ENCODE data around the gene ZNF436. TPM values are rescaled to one million over a fixed set of nuclear protein-coding genes. Genes with fewer than 3 reads are reported as not detected.

The ZNF436 gene
- 10.1 and 13.5 TPM in 2 replicates for total RNA-seq

DNA sequence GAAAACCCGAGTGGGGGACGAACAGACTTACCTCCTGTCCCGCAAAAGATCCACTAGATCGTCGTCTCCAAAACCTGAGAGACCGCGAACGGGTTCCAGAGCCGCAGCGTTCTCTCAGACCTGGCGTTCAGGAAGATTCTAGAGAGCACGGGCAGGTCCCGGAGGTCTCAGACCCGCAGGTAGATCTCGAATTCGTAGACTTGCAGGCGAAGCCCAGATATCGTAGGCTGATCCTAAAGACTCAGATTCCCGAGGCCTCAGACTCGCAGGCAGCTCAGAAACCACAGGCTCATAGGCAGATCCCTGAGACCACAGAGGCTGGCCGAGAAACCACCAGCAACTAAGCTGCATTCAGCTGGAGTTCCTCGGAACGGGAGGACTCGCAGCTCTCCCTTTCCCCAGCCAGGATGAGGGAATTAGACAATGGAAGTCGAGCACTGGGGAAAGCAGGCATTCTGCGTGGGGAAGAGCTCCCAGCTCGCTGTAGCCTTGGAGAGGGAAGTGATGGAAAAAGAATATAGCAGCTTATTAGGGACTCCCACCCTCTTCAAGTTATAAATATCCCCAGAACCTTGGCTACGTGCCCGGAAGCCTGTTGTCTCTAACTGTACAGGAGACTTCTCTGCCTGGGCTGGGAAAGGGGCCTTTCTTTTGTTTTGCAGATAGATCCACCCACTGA is at the start of gene ZNF436:
Gene ZNF436 (minus strand): TSS at position 502 of the 679 bp plus-strand sequence. CDS start 1,831 bp downstream, outside the sequence.

DNA sequence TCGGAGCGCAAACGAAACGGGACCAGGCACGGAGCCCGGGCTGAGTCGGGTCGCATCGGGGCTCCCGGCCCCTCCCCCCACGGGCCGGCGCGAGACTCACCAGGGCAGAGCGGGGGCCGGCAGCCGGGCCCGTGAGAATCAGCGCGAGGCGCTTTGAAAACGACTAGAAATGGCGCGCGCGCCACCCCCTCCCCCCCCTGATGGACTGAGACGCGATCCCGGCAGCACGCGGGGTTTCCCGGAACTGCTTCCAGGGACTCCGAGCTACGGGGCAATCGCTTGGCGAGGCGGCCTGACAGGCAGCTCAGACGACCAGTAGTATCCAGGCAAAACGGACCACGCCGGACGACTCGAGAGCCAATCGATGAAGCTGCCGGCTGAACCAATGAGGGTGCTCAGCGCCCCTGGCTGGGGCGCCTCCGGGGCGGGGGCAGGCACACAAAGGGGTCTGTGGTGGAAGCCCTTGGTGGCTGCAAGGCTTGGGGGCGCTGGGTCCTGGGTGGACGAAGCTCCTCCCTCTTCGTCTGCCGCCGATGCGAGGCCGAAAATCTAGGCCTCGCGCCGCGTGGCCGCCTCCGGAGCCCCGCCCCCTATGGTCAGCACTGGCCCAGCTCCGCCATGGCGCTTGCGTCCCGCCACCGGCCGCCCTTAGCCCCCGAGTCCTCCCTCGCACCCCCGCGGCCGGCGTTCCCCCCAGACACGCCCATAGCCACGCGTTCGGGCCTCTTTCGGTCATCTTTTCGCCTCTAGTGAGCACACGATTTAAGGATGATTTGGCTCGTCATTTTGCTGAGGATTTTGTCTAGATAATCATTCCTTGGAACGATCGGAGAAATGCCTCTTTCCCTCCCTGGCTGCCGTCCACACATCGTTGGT is 25.3 kb downstream of the ZNF436 start, which contains the start of gene HNRNPR:
Gene HNRNPR (minus strand): TSS at position 174 of the 876 bp plus-strand sequence. CDS start 3,276 bp downstream, outside the sequence.

Other genes with a start within 250 kb of the ZNF436 start
- gene LUZP1, start 201.0 kb downstream of the ZNF436 start, total RNA-seq = 37.9 and 80.0 TPM in 2 replicates
- gene HTR1D, start 152.3 kb downstream of the ZNF436 start, total RNA-seq = 1.1 and 4.0 TPM in 2 replicates
- gene HNRNPR, start 25.6 kb downstream of the ZNF436 start, total RNA-seq = 72.9 and 92.8 TPM in 2 replicates
- gene TCEA3, start 54.9 kb upstream of the ZNF436 start, total RNA-seq = 6.4 and 25.4 TPM in 2 replicates
- gene ASAP3, start 114.3 kb upstream of the ZNF436 start, total RNA-seq = 16.6 and 36.1 TPM in 2 replicates
- gene E2F2, start 161.4 kb upstream of the ZNF436 start, total RNA-seq = under 0.01 and 2.7 TPM in 2 replicates
- gene ID3, start 189.7 kb upstream of the ZNF436 start, total RNA-seq = 156 and 168 TPM in 2 replicates

Measured in placental pericyte (primary cell).